A673 (cell line): ENCODE data around the gene CMTM7.

Source experiments
- EZH2 ChIP-seq: fragments of 200-600 bp; sonication (generic); IDR thresholded peaks from 2 replicates; pipeline ENCODE4 v1.6.1; 2017; ENCODE audit warnings: borderline replicate concordance, low read depth, mild to moderate bottlenecking, mixed read lengths, antibody characterized with exemption, low read length; ENCODE audit not compliant: poor library complexity, severe bottlenecking
- TF ChIP-seq, protein P1 (sequence below): fragments of 300-800, 200-600 bp; sonication (generic); conservative IDR thresholded peaks from 2 replicates; pipeline ENCODE4 v1.5.1; 2017; ENCODE audit warnings: low read depth, mild to moderate bottlenecking, antibody characterized with exemption, low read length, moderate library complexity, mixed read lengths

DNA sequence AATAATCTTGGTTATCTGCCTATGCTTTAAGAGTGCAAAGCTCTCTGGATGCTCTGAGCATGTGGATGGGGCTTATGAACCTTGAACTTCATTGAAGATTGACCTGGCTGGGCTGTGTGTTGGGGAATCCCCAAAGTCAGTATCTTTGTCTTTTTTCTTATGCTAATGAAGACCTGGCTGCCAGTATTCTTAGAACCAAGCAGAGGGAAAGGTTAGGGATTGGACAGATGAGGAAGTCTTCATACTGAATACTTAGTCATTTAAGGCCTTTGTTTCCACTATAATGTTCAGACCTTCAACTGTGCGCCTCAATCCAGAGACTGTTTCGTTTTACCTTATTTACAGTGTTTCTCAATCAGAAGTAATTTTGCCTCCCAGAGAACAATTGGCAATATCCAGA, 42.5 kb upstream of the CMTM7 start:
- TF ChIP-seq, protein P1, sequence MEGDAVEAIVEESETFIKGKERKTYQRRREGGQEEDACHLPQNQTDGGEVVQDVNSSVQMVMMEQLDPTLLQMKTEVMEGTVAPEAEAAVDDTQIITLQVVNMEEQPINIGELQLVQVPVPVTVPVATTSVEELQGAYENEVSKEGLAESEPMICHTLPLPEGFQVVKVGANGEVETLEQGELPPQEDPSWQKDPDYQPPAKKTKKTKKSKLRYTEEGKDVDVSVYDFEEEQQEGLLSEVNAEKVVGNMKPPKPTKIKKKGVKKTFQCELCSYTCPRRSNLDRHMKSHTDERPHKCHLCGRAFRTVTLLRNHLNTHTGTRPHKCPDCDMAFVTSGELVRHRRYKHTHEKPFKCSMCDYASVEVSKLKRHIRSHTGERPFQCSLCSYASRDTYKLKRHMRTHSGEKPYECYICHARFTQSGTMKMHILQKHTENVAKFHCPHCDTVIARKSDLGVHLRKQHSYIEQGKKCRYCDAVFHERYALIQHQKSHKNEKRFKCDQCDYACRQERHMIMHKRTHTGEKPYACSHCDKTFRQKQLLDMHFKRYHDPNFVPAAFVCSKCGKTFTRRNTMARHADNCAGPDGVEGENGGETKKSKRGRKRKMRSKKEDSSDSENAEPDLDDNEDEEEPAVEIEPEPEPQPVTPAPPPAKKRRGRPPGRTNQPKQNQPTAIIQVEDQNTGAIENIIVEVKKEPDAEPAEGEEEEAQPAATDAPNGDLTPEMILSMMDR: no peak
- TF ChIP-seq EZH2: no peak
